Measurements from ENCODE around the gene COQ6. TPM values are rescaled to one million over a fixed set of nuclear protein-coding genes. Genes with fewer than 3 reads are reported as not detected.
"Not testable (repeated sequence)": the region's sequence is repeated elsewhere in the genome, so short reads cannot be mapped to it uniquely, and the experiment has no call there.

Gene COQ6
- total RNA-seq, 1 experiment from 2014 or later: 21.8 TPM

DNA sequence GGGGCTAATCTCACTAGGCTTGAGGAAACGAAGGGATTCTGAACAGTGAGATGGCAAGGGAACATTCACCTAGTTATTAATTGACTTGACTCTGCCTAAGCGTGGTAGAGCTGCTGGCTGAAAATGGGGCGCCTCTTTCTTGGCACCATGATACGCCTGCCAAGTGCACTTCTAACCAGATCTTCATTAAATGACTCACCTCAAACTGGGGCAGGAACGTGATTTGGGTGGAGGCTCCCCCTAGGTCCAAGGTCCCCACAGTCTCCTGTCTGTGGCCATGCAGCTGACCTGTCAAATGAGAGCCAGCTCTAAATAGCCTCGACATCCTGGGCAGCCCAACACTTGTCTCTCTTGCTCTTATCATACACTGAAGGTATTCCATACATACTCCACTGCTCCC is 26.0 kb downstream of the COQ6 start:
- DNase-seq (ENCODE audit: extremely low read depth, low read depth): no peak

DNA sequence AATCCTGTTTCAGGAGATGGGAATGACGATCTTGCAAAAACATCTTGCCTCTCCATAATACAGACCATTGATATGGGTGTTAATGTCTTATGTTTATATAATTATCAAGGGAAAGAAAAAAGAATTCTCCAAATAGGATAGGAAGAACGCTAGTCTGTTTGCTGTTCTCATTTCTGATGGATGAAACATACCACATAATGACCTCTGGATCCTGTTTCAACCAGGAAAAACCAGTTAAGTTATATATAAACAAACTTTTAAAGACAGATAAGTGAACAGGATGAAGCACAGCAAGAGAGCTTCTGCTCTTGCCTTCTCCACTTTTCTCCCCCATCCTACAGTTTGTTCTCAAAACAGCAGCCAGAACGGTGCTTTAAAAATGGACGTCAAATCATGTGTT is 27.8 kb downstream of the COQ6 start:
- no peak for DNase-seq (ENCODE audit: extremely low read depth, low read depth)

DNA sequence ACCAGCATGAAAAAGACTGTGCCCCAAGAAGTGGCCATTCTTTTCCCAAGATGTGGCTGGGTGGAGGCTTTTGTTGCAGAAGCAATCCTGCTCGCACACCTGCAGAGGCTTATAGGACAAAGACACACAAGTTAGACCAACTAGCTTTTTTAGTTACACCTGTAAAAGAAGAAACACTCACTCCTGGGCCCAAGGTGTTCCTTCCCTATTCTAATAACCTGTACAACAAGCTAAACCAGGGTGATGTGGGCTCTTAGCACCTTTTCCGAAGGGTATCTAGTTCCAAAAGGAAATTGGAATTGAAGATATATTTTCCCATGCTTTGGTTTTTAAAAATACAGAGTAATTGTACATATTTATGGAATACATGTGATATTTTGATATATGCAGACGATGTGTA is 38.0 kb downstream of the COQ6 start:
- no peak for DNase-seq (ENCODE audit: extremely low read depth, low read depth)

DNA sequence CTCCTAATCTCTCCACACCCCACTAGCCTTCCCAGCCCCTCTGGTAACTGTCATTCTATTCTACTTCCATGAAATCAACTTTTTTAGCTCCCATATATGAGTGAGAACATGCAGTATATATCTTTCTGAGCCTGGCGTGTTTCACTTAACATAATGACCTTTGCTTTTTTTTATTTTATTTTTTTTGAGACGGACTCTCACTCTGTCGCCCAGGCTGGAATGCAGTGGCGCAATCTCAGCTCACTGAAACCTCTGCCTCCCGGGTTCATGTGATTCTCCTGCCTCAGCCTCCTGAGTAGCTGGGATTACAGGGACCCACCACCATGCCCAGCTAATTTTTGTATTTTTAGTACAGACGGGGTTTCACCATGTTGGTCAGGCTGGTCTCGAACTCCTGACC is 38.6 kb downstream of the COQ6 start:
- not testable (repeated sequence) for DNase-seq (ENCODE audit: extremely low read depth, low read depth)

DNA sequence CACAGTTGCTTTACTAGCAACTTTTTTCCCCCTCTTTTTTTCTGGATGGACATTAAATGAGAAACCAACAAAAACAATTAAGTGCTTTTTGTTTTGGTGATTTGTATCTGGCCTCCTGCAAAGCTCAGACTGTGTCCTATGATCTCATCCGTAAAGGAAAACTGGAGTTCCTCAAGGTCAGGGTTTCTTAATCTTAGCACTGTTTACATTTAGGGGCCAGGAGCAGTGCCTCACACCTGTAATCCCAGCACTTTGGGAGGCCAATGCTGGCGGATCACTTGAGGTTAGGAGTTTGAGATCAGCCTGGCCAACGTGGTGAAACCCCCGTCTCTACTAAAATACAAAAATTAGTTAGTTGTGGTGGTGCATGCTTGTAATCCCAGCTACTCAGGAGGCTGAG is 41.0 kb downstream of the COQ6 start:
- no peak for DNase-seq (ENCODE audit: extremely low read depth, low read depth)

DNA sequence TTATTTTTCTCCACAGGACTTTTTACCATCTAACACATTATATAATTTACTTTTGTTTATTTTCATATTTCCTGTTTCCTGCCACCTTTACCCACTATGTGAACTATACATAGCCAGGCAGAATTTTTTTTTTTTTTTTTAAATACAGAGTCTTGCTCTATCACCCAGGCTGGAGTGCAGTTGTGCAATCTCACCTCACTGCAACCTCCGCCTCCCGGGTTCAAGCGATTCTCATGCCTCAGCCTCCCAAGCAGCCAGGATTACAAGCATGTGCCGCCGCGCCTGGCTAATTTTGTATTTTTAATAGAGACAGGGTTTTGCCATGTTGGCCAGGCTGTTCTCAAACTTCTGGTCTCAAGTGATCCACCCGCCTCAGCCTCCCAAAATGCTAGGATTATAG is 44.8 kb downstream of the COQ6 start:
- DNase-seq (ENCODE audit: extremely low read depth, low read depth): not testable (repeated sequence)

DNA sequence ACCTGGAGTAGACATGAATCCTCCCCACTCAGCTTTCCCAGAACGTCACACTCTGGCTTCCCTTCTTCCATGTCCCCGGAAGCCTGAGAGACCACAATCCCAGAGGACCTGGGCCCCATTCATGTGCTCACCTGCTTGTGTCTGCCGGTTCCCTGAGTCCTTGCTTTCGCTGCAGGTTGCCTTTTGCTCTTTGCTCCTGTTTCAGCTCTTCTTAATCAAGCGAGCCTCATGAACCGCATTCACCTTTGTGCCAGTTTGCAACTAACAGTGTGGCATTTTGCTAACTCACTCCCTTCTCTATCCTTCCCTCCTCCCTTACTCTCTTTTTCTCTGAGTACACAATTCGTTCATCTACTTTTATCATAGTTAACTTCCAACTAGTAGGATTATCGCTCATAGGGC is 45.9 kb downstream of the COQ6 start:
- no peak for DNase-seq (ENCODE audit: extremely low read depth, low read depth)

DNA sequence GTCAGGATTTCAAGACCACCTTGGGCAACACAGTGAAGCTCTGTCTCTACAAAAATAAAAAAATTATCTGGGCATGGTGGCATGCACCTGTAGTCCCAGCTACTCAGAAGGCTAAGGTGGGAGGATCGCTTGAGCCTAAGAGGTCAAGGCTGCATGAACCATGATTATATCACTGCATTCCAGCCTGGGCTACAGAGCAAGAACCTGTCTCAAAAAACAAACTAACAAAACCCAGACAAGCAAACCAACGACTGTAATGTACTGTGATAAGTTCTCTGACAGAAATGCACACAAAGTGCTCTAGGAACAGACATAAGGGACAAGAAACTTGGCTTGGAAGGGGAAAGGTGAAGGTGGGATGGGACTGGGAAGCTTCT is 46.6 kb downstream of the COQ6 start:
- no peak for DNase-seq (ENCODE audit: extremely low read depth, low read depth)

DNA sequence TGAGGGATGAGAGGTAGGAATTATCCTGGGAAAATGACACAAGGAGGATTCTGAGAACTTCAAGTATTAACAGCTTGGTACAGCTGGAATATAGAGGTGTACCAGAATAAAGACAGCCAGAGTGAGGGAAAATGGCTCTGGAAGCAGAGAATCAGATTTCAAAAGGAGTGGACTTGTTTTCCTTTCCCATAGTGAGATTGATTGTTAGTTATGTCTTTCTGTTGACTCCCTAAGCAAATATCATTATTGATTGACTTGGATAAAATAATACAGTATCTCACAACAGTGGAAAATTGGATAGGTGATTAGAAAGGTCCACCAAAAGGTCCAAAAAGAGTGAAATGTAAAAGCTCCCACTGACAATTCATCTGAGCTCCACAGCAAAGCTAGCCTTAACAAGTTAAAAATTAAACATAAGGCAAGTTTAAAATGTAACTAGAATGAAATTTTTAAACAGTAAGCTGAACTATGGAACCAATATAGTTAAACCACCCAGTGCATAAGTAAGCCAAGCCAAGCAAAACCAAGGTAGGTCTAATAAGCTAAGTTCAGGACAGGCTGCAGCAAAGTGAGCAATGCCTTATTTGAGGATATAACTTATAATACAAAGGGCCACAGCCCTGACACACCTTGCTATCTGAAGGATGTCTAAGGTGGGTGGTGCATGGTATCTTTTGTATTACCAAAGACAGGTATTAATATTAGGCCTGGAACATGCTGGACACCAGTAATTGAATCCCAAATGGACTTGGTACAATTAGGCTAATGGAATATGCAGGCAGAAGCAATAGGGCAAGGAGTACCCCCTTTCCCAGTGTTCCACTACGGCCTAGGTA is 47.2 kb downstream of the COQ6 start:
- DNase-seq (ENCODE audit: extremely low read depth, low read depth): no peak

DNA sequence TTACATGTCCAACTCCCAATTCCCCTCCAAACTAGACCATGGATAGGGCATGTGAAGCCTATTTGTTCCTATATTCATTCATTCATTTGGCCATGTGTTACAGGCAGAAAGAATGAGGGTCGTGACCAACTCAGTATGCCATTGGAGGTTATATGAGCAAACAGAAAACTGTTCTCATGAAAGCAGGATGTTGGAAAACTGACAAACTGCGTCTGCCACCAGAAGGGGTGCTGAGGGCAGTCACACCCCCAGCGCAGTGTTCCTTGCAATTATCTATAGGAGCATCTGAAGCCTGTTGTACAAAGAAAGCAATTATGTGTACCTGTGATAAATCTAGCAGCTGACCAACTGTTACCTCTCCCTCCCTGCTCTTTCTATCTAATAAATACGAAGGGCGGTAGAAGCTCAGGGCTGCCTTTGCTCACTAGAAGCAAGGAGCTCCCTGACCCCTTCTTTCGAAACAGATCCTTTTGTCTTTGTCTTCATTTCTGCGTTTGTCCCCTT is 47.9 kb downstream of the COQ6 start:
- no peak for DNase-seq (ENCODE audit: extremely low read depth, low read depth)

DNA sequence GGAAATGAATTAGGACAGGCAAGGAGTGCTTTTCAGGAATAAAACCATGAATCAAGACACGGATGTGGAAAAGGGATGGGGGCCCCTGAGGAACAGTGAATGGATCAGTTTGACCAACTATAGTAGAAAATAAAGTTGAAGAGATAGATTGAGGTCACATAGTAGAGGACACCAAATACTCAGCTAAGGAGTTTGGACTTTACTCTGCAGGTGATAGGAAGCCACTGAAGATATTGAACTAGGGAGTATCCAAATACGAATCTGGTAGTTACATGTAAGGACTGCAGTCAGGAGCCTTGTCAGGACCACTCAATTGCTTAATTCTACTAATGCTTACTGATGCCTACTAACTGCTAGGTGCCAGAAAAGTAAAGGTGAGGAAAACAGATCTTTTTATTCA is 48.6 kb downstream of the COQ6 start:
- DNase-seq (ENCODE audit: extremely low read depth, low read depth): no peak

DNA sequence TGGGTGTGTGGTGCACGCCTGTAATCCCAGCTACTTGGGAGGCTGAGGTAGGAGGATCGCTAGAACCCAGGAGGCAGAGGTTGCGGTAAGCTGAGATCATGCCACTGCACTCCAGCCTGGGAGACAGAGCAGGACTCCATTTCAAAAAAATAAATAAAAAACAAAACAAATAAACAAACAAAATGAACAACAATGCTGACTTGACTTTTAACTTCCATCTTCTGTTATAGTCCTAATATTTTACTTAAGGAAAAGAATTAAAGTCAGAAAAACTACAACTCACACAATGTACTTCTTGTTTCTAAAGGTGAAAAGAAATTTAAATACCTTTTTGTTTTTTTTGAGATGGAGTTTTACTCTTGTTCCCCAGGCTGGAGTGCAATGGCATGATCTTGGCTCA is 55.6 kb downstream of the COQ6 start:
- not testable (repeated sequence) for DNase-seq (ENCODE audit: extremely low read depth, low read depth)

DNA sequence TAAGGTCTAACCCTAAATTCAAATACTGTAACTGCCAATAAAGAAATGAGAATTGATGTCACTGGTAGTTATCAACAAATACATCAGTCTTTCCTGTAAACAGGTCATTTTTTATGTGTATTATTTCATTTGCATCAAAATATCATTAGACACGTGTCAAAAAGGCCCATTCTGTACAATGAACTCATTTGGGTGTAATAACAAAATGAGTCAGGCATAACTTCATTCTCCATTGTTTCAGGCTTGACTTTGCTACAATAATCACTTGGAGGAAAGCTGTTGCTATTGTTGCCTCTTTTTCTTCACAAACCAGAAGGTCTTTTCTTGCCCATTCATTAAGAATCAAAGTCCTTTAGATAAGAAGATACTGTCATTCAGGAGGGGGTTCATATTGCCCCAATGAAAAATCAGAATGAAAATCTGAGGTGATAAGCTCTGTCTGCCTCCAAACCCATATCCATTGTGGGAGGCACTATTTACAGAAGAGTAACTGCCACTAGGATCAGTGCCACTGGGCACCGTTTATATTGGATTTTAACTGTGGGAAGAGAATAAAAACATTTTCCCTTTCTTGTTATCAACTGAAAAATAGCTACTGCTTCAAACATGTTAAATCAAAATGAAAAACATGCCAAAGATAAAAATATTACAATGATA is 58.9 kb downstream of the COQ6 start:
- DNase-seq (ENCODE audit: extremely low read depth, low read depth): no peak

Small RNA genes within 50 kb of the gene (small RNA-seq; reads per million reads assigned to genes)
- gene AC005480.2 (0 reads per million in 2 experiments), gene RF00019 (0 reads per million in 2 experiments)

Other genes starting within 250 kb of the COQ6 start
- 72.9 and 78.4 TPM in 2 replicates for gene PNMA1, start 235.9 kb upstream of the COQ6 start, total RNA-seq (2014; rRNA removed; shearing (Covaris generic))
- 9.6 and 12.8 TPM in 2 replicates for gene PTGR2, start 98.5 kb upstream of the COQ6 start, total RNA-seq (2014; rRNA removed; shearing (Covaris generic))
- 77.5 and 79.3 TPM in 2 replicates for gene ZNF410, start 63.4 kb upstream of the COQ6 start, total RNA-seq (2014; rRNA removed; shearing (Covaris generic))
- 1.9 and 2.1 TPM in 2 replicates for gene FAM161B, start 208 bp upstream of the COQ6 start, total RNA-seq (2014; rRNA removed; shearing (Covaris generic))
- gene ENTPD5, start 69.0 kb downstream of the COQ6 start, total RNA-seq (2014; rRNA removed; shearing (Covaris generic)): 12.6 and 13.8 TPM in 2 replicates
- gene BBOF1, start 69.0 kb downstream of the COQ6 start, total RNA-seq (2014; rRNA removed; shearing (Covaris generic)): 1.7 and 2.8 TPM in 2 replicates
- gene ALDH6A1, start 134.2 kb downstream of the COQ6 start, total RNA-seq (2014; rRNA removed; shearing (Covaris generic)): 6.9 and 7.4 TPM in 2 replicates
- gene LIN52, start 134.7 kb downstream of the COQ6 start, total RNA-seq (2014; rRNA removed; shearing (Covaris generic)): 8.1 and 9.8 TPM in 2 replicates

Measured in NCI-H460 (cell line).